ENCODE results near the gene MAGI3.

DNA sequence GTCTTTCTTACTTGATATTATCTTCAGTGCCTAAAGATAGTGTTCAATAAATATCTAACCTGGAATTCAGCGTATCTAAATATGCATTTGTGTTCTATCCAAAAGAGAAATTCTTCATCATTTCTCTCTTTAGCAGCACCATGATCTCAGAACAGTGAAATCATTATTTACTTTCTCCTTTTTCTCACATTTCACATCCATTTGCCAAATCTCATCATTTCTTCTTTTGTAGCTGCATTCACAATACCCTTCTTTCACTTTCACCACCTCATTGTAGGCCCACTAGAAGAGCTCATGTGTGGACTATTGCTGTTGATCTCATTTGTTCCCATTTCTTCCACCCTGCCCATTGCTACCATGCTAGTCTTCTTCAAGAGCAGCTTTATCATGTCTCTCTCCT, 191.0 kb downstream of the MAGI3 start:
- TF ChIP-seq EZH2phosphoT487 (IDR thresholded peaks at IDR 0.05; ENCODE audit: borderline replicate concordance, low read depth, low read length) = no peak
- TF ChIP-seq, protein P1, sequence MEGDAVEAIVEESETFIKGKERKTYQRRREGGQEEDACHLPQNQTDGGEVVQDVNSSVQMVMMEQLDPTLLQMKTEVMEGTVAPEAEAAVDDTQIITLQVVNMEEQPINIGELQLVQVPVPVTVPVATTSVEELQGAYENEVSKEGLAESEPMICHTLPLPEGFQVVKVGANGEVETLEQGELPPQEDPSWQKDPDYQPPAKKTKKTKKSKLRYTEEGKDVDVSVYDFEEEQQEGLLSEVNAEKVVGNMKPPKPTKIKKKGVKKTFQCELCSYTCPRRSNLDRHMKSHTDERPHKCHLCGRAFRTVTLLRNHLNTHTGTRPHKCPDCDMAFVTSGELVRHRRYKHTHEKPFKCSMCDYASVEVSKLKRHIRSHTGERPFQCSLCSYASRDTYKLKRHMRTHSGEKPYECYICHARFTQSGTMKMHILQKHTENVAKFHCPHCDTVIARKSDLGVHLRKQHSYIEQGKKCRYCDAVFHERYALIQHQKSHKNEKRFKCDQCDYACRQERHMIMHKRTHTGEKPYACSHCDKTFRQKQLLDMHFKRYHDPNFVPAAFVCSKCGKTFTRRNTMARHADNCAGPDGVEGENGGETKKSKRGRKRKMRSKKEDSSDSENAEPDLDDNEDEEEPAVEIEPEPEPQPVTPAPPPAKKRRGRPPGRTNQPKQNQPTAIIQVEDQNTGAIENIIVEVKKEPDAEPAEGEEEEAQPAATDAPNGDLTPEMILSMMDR (conservative IDR thresholded peaks at IDR 0.05; ENCODE audit: low read length) = no peak

Data from OCI-LY7 (cell line).